Activated gamma-delta T cell treated with anti-CD3 and anti-CD28 coated beads, Interleukin-2, amount 50 U/mL, for 16 hours (primary cell): ENCODE data around the gene NPVF.

ENCODE experiments used
- DNase-seq: peaks from one replicate; pipeline ENCODE4 v3.0.0-alpha.2; 2020; ENCODE audit warnings: low read depth

Gene NPVF

DNA sequence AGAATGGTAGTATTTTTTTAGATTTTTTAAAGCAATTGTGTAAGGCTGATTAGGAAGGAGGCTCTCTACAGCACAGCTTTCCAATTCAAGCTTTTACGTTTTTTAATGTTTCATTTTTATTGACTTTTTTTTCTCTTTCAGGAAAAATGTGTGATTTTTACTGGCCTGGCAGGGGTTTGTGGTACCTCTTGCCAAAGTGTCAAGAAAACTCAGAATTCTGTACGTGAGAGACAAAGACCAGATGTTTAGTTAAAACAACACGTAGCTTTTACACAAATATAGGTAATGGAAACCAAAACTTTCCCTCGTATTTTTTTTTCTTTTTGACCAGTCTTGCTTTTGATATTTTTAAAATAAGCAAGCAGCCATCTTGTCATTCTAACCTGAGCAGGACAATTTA, 6.0 kb upstream of the NPVF start:
- DNase-seq = no peak

DNA sequence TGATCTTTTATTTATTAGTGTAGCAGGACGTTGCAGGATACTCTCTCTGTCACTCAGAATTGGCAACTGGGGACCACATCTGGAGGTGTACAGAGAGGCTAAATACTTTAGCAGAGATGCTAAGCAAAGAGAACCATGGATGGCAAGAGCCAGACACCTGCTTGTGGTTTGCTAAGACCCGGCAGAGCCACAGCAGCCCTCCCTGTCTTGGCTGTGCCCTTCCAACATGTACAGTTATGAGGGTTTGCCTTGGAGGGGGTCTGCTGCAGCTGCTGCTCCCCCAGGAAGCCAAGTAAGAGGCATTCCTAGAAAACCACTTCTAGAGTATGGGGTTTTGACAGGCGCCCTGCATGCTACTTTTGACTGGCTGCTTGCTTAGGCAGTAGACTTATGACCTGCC, 5.1 kb downstream of the NPVF start:
- DNase-seq = no peak

DNA sequence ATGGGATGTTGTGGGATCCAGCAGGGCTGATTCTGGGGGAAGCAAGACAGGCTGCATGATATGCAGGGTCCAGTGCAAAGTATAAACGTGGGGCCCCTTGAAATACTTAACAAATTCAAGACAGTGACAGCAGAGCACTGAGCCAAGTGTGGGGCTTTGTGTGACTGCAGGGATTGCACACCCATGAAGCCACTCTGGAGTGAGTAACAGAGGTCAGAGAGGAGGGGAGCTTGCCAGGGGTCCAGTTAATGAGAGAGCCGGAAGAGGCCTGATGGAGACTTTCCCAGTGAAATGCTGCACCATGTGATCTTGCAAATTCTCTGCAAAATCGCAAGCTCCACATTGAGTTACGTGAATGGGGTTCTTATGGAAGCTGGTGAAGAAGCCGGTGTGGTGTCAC, 5.6 kb downstream of the NPVF start:
- DNase-seq = no peak

DNA sequence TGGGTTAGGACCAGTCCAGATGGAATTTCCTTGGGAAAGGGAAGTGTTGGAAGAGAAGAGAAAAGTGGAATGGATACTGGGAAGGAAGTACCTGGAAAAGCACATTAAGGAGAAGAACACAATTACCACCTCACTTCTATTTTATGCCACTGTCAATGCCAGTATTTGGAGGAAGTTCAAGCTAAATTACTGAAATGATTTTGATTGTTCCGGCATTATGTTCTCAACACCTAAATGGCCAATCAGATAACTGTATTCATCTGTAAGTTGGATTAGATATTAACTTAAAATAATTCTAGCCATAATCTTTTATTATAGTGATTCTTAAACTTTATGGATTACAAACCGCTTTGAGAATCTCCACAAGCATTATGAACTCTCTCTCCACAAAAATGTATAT, 7.3 kb downstream of the NPVF start:
- DNase-seq = no peak

DNA sequence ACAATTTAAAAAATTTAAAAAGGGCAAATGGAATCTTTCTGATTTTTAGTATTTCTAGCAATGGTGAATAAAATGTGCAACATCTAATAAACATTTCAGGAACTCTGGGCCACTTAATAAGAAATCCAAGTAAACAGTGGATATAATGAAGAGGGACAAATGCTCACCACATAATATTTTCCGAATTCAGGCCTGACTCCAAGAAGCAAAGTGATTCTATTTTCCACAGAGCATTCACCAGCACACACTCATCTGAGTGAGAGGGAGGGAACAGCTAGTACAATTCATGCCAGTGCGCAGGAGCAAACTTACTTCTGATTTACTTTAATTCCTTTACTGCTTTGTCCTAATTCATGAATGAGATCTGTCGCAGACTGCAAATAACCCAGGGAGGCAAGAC, 10.1 kb downstream of the NPVF start:
- DNase-seq = no peak

DNA sequence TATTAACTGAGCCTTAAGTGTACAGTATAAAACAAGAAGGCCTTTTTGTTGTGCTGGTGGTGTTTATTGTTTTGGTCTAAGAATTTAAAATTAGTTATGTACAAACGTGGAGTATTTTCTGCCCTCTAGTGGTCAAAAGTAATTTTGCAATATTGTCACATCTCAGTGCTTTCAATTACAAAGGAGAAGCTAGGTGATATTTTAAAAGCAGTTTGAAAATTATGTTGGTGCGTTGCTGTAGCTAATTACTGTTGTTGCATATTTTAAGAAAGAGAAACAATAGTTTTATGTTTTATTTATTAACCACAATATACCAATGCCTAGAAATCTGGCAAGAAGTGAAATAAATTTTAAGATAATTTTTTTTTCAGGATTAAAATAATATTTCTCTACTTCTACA, 11.4 kb downstream of the NPVF start:
- DNase-seq = no peak

DNA sequence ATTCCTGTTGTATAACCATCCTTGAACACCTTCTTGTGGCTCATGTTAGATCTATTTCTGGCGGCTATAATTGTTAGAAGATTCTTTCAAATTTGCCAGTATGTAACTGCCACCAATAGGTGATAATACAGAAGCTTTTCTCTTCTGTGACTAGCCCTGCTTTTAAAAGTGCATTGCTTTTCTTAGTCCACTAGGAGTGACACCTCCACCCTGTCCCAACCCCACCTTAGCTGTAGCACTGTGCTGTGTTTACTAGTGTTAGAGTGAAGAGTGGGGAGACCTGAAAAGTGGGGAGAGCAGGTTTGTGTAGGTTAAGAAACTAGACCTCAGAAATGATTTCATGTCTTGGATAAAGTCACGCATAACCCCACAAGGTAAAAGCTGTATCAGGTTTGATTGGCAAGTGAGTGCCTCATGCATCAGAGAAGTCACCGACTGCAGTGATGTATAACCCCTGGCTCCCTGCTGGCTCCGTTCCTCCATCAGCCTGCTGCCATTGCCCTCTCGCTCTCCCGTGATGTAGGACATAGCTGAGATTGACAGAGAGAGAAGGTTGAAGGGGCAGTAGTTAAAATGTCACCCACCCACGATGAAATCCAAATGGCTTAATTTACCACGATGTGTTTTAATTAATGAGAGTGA, 12.5 kb downstream of the NPVF start:
- no peak for DNase-seq

DNA sequence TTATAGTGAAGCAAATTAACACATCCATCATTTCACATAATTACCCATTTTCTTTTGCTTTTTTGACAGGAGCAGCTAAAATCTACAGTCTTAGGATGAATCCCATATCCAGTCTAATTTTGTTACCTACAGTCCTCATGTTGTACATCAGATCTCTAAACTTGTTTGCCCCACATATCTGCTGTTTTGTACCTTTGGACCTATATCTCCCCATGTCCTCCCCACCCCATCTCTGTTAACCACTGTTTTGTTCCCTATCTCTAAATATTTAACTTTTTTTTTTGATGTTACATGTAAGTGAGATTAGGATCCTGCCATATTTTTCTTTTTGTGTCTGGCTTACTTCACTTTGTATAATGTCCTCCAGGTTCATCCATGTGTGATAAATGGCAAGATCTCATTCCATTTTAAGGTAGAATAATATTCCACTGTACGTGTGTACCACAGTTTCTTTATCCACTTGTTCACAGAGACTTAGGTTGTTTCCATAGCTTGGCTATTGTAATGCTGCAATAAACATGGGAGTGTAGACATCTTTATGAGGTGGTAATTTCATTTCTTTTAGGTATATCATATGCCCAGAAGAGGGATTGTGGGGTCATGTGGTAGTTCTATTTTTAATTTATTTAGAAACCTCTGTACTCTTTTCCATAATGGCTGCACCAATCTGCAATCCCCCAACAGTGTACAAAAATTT, 19.6 kb downstream of the NPVF start:
- DNase-seq = no peak

DNA sequence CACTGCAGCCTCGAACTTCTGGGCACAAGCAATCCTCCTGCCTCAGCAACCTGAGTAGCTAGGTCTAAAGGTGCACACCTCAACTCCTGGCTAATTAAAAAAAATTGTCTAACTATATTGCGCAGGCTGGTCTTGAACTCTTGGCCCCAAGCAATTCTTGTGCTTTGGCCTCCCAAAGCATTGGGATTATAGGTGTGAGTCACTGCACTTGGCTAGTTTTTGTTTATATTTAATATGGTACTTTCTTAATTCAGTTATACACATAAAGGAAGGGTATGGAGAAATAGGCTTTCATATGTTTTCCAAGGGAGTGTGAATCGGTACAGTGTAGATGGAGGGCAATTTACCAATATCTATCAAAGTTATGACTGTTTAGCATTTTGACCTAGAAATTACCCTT, 20.4 kb downstream of the NPVF start:
- DNase-seq = no peak

DNA sequence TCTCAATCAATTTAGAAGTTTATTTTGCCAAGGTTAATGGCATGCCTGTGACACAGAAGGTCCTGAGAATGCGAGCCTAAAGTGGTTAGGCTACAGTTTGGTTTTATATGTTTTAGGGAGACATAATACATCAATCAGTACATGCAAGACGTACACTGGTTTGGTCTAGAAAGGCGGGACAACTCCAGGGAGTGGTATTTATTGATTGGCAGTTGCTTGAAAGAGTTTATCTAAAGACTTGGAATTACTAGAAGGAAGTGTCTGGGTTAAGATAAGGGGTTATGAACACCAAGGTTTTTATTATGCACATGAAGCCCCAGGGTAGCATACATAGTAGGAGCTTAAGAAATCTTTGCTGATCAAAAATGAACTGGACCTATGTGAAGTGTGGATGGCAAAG, 21.5 kb downstream of the NPVF start:
- no peak for DNase-seq

DNA sequence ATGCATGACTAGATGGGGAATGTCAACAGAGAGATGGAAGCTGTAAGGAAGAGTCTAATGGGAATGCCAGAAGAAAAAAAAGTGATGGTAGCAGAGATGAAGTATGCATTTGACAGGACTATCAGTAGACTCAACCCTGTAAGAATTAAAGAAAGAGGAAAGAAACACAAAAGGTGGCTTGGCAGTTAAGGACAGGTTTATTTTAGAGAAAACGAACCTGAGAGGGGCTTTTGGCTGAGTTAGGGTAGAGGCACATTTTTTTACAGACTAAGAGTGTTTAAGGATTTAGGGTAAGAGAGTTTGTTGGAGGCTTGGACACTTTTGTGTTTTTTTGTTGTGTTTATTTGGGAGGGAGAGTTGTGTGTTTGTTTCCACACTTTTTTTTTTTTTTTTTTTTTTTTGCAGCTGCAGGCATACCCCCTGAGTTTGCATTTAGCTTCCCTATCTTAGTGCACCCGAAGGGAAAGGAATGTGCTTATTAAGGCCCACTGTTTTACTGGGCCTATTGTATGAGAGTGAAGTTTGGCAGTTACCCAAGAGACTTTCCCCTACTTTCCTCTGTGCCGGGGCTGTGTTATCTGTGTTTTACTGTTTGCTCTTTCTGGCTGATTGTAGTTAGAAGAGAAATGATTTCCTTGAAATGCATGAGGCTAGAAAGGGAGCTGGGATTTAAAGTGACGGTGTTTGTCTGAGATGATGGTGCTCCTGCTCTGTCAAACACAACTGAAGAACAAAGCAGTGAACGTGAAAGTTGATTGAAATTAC, 32.0 kb downstream of the NPVF start:
- no peak for DNase-seq

DNA sequence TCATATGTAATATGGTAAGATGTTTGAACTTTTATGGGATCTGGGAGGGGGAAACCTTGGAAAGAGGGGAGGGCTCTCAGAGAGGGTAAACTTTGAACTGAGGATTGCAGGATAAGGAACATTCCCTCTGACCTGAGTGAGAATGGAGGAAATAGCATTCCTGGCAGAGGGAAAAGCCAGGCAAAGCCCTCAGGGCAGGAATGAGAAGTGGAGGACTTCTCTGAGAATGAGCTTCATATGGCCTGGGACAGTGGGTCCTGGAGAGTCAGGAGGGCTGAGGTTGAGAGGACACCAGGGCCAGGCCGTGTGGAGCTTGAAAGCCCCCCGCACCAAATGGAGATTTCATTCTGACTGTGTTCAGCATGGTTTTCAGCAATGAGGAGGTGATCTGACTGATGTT, 34.2 kb downstream of the NPVF start:
- no peak for DNase-seq

DNA sequence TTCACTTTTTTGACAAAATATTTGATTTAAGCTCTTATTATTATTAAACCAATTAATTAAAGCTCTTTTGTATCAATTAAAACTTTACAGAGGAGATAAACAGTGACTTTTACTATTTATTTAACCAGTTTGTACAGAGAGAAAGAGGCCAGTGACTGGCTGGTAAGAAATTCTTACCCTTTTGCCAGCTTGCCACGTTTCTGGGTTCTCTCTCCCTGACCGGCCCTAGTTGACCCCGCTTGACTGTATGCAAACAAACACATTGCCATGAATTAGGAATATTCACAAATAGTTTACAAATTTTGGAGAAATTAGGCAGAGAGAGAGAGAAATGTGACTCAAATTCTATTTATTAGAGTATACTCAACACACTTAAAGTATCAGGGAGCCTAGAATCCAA, 36.2 kb downstream of the NPVF start:
- no peak for DNase-seq

DNA sequence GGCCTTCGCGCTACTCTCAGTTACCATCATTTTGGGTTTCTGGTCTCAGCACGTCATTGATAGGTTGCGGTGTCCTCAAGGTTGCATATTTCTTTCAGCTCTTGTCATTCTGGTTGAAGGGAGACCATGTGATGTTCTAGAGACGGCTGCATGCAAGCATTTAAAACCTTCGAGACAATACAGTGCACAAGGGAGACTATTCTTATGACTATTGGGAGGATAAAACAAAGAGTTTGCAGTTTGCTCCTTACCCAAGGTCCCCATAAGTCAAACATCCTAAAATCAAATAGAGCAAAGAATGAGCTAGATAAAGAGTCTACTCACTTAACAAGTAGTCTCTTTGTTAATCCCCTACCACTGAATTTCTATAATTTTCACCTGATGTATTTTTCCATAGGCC, 39.1 kb downstream of the NPVF start:
- DNase-seq = no peak

DNA sequence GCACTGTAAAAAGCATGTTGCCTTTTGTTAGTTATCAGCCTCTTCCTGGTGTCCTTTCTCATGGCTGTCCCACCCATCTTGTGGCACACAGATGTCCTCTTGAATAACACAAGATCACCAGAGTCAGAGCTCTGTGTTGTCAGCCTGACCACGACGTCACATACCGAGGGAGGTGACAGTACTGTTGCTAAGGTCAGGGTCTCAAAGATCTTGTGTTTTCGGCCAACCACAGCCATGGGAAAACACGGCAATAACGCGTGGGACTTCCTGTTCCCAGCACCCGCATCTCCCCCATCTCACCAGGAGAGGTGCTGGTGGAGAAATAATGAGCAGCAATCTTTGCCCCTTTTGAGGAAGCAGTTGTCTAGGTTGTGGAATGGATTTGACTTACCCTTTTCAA, 40.4 kb downstream of the NPVF start:
- no peak for DNase-seq

DNA sequence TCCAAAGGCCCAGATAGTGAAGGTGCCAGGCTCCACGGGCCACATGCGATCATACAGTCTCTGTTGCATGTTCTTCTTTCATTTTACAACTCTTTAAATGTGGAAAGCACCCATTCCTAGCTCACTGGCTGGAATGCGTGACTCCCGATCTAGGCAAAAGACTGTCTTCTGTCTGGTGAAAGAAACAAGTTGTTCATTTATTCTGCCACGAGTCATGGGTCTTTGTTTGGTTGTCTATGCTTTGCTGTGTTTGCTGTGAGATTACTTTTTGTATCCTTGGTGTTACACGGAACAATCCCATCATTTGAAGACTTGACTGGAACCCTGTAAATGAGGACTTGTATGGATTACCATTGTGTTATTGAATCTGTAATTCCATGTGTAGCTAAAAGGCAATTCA, 41.9 kb downstream of the NPVF start:
- DNase-seq = no peak

DNA sequence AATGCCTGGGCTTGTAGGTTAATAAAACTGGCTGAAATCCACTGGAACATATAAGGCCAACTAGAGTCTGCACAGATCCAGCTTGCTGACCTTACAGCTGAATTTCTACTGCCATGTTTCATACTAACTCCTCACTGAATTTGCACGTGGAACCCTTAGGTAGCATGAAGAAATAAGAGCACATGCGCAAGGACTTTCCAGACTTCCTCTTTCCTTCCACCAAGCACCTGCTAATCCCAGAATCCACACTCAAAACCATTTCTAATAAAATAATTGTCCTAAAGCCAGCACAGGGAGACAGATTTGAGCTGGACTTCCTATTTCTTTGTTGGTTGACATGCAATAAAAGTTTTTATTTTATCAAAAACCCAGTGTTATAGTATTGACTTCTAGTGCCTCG, 46.8 kb downstream of the NPVF start:
- no peak for DNase-seq

DNA sequence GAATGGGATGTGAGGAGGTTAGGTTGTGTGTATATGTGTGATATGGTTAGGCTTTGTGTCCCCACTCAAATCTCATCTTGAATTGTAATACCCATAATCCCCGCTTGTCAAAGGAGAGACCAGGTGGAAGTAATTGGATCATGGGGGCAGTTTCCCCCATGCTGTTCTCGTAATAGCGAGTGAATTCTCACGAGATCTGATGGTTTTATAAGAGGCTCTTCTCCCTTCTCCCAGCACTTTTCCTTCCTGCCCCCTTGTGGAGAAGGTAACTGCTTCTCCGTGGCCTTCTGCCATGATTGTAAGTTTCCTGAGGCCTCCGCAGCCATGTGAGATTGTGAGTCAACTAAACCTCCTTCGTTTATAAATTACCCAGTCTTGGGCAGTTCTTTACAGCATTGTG, 47.3 kb downstream of the NPVF start:
- no peak for DNase-seq

DNA sequence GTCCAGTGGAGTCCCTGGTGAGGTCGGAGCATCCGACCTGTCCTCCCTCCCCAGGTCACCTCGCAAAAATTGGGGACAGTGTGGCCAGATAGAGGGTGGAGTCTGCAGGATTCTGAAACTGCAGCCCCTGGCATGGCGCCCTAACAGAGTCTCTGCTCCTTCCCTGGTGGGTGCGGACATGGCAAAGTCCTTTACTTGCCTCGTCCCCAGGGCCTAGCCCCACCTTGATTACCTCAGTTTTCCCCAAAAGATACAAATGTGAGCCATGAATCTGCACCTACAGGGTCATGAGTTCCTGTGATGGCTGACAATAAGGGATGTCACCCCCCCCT, 47.7 kb downstream of the NPVF start:
- no peak for DNase-seq

DNA sequence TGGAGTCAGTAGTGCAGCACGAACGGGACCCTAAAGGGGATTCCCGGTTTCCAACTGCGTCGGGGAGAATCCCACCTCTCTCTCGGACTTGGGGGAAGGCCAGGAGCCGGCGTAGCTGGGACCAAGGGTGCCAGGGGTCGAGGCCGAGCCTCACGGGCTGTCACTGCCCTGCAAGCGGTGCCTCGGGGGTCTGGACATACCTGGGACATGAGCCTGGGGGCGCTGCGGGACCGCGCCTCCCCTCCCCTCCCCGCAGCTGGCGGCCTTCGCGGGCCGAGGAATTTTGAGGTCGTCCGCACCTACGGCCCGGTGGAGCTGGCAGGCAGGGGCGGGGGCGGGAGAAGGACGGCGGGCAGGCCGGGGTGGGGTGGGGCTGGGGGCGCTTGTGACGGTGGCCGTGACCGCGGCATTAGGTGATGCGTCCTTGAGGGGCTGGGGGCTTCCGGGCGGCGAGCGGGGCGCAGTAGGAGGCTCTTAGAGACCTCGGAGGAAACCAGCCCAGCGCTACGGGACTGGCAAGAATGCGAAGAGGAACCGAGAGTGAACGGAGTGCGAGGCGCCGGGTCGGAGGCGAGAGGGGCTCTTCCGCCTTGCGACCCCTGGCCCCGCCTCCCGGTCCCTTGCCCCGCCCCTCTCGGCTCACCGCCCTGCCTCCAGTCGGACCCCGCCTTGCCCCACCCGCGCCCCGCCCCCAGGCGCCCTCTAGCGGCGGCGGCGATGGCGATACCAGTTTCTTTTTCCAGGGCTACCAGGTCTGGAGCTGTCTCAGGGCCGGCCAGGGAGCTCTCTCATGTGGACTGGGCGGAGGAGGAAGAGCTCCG, 48.3 kb downstream of the NPVF start:
- peak; percentile 98 for DNase-seq

DNA sequence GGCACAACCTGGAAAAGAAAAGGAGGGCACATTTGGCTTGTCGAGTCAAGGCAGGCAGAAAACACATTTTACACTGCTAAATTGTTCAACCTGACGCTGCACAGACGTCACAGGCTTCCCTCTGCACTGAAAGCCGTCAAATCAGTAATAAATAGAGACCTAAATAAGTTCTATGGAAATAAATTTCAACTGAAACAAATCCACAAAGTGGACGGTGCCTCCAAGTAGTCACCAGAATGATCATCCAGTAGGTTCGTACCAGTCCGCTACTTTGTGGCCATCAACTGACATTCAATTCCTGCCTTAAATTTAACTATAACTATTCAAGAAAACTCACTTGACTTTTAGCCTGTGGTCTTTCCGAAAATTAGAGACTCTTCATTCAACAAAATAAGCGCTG, 49.0 kb downstream of the NPVF start:
- no peak for DNase-seq
